Measurements from ENCODE around the gene ZFP36.

GRCh38 chr19:39428283-39429112 is 21.9 kb downstream of the ZFP36 start:
- no peak for TF ChIP-seq CTCF (IDR thresholded peaks at IDR 0.05 in 8 of 11, conservative IDR thresholded peaks at IDR 0.05 in 3 of 11)
- TF ChIP-seq POLR2A (IDR thresholded peaks at IDR 0.05) = no peak
- peak; percentile 73 to 84 (median 75) for TF ChIP-seq POLR2AphosphoS5 (IDR thresholded peaks at IDR 0.05)
